Karpas-422 (cell line): ENCODE measurements around the gene B4GALT4. TPM values are rescaled to one million over a fixed set of nuclear protein-coding genes. Genes with fewer than 3 reads are reported as not detected.

Experiments
- DNase-seq: peaks from one replicate; pipeline ENCODE4 v3.0.0-alpha.2; 2015
- H2AFZ ChIP-seq: fragments of 200-600 bp; sonication (generic); 2 replicates; pipeline ENCODE4 v1.6.1; 2014; ENCODE audit warnings: antibody characterized with exemption, low read length, mixed read lengths
- H3K27ac ChIP-seq: fragments of 200-600 bp; sonication (generic); 2 replicates; pipeline ENCODE4 v1.5.1; 2014; ENCODE audit warnings: mild to moderate bottlenecking, low read length, moderate library complexity
- H3K27me3 ChIP-seq: fragments of 200-600 bp; sonication (generic); 2 replicates; pipeline ENCODE4 v1.6.1; 2014; ENCODE audit warnings: low read length, mixed read lengths
- H3K36me3 ChIP-seq: fragments of 200-600 bp; sonication (generic); 2 replicates; pipeline ENCODE4 v1.6.1; 2014; ENCODE audit warnings: low read length, mixed read lengths; ENCODE audit not compliant: insufficient read depth
- H3K4me1 ChIP-seq: fragments of 200-600 bp; sonication (generic); 2 replicates; pipeline ENCODE4 v1.6.1; 2014; ENCODE audit warnings: mild to moderate bottlenecking, low read length, mixed read lengths
- H3K4me2 ChIP-seq: fragments of 200-600 bp; sonication (generic); 2 replicates; pipeline ENCODE4 v1.6.1; 2014; ENCODE audit warnings: low read length, low read depth, mild to moderate bottlenecking; ENCODE audit not compliant: poor library complexity, severe bottlenecking
- H3K4me3 ChIP-seq: fragments of 200-600 bp; sonication (generic); 2 replicates; pipeline ENCODE4 v1.5.1; 2014; ENCODE audit warnings: mild to moderate bottlenecking, antibody characterized with exemption, low read length, mixed read lengths
- H3K79me2 ChIP-seq: fragments of 200-600 bp; sonication (generic); 2 replicates; pipeline ENCODE4 v1.6.1; 2014; ENCODE audit warnings: mild to moderate bottlenecking, low read length, mixed read lengths
- H3K9ac ChIP-seq: fragments of 200-600 bp; sonication (generic); 2 replicates; pipeline ENCODE4 v1.6.0; 2014; ENCODE audit warnings: low read length
- H3K9me2 ChIP-seq: fragments of 200-600 bp; sonication (generic), shearing (Covaris generic); replicated peaks from 2 replicates; pipeline ENCODE4 v1.6.0; 2014; ENCODE audit warnings: mild to moderate bottlenecking, low read length, moderate library complexity; ENCODE audit not compliant: insufficient read depth
- H3K9me3 ChIP-seq: fragments of 300-700, 200-600 bp; sonication (generic); 2 replicates; pipeline ENCODE4 v1.6.1; 2014; ENCODE audit warnings: low read length, mixed read lengths
- H4K20me1 ChIP-seq: fragments of 200-600 bp; sonication (generic); 2 replicates; pipeline ENCODE4 v1.6.1; 2014; ENCODE audit warnings: mild to moderate bottlenecking, antibody characterized with exemption, low read length, low read depth; ENCODE audit not compliant: insufficient read depth
- total RNA-seq: library from RNA; depleted of rRNA; stranded (reverse); fragments of >200 nt; shearing (Covaris generic); gene quantifications from 2 replicates; pipeline ENCODE4 v1.2.3, GENCODE V29; 2014; ENCODE audit warnings: low replicate concordance

Gene B4GALT4
- total RNA-seq, 1 experiment from 2014 or later: 9.8 TPM

DNA sequence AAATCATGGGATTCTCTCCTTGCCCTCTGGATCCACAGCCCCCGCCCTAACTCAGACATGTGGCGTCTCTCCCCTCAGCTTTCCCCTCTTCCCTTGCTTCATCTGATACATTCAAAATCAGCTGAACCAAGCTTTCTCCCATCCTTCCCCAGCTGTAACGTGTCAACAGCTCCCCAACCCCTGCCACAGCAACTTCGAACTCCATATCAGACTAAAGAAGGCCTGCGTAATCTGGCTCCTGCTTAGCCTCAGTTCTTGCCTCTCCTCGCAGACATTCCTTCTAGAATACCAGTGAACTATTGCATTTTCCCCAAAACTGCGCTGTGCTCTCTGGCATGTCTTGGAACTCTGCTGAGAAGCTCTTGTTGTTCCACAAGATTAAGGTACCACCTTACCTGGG is 18.3 kb downstream of the B4GALT4 start:
- no peak overlapping the region for H3K9ac ChIP-seq
- H3K9me2 ChIP-seq: no peaks in the 10 kb centered on the region
- no peak overlapping the region for H3K4me3 ChIP-seq
- peaks cover 3% of the 10 kb centered on the region; the same call in 1 of the 2 replicates for H3K4me1 ChIP-seq
- no peaks in the 10 kb centered on the region for H3K9me3 ChIP-seq
- H4K20me1 ChIP-seq: no peaks in the 10 kb centered on the region
- no peaks in the 10 kb centered on the region; the same call in 1 of the 2 replicates for H3K36me3 ChIP-seq
- no peaks in the 10 kb centered on the region for H3K79me2 ChIP-seq
- no peak overlapping the region for H2AFZ ChIP-seq
- H3K4me2 ChIP-seq: no peak overlapping the region
- H3K27ac ChIP-seq: no peak overlapping the region
- H3K27me3 ChIP-seq: no peaks in the 10 kb centered on the region
- DNase-seq: no peak

DNA sequence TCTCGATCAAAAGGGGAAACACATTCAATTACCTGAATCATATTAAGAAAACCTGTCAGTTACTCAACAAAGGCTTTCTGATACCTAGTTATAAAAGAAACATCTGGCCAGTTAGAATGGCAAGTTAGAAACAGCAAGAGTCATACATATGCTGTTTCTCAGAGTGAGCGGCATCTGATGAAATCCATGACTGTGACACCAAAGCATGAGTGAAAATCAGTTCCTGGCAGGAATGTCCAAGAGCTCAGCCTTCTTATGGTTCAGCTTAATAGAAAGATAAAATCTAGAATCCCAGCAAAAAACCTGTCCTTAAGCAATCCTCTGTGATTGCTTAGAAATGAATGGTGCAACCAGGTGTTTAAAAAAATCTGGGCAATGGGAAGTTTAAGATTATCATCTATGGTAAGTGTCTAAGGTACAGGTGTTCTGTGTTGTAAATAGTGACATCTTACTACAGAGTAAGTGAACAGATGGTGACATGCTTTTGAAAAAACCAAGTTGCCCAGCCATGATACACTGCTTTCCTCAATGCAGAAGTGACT is 18.8 kb downstream of the B4GALT4 start:
- Histone ChIP-seq H3K9me3 (no peaks in the 10 kb centered on the region), H2AFZ (no peak overlapping the region), H4K20me1 (no peaks in the 10 kb centered on the region), H3K79me2 (no peaks in the 10 kb centered on the region), H3K36me3 (no peaks in the 10 kb centered on the region; the same call in 1 of the 2 replicates), H3K27me3 (no peaks in the 10 kb centered on the region), H3K4me1 (peaks cover 3% of the 10 kb centered on the region; the same call in 1 of the 2 replicates), H3K27ac (no peak overlapping the region), H3K9ac (no peak overlapping the region), H3K4me3 (no peak overlapping the region), H3K4me2 (no peak overlapping the region), H3K9me2 (no peaks in the 10 kb centered on the region)
- DNase-seq: no peak

DNA sequence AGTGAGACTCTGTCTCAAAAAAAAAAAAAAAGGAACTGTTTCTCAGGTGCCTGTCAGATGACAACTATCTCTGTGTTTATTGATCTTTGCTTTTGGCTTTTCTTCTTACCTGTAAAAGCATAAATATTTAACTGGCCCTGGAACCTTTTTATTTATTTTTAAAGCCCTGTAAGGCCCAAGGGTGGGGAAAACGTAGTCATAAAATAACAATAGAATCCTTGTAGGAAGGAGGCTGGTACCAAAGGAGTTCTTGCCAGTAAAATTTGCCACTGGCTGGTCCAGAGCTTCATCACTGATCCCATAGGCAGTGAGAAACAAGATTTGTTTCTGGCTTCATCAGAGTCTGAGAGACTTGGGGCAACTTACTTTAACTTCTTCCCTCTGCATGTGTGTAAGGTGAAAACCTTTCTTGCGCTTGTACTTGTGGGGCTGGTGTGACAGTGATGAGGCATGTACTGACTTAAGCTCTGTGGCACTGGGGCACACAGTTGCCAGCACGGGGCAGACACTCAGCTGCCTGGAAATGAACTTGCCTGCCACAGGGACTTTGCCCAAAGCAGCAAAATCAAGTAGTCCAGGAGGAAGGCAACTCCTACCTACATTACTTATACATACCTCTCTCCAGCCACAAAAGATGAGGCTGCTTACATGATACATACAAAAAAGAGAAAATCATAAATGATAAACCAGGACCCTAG is 19.6 kb downstream of the B4GALT4 start:
- Histone ChIP-seq H2AFZ (no peak overlapping the region), H3K4me2 (no peak overlapping the region), H3K36me3 (no peaks in the 10 kb centered on the region; the same call in 1 of the 2 replicates), H3K9ac (no peak overlapping the region), H4K20me1 (no peaks in the 10 kb centered on the region), H3K27ac (no peak overlapping the region), H3K4me3 (no peak overlapping the region), H3K9me2 (no peaks in the 10 kb centered on the region), H3K27me3 (no peaks in the 10 kb centered on the region), H3K9me3 (no peaks in the 10 kb centered on the region), H3K79me2 (no peaks in the 10 kb centered on the region), H3K4me1 (peaks cover 3% of the 10 kb centered on the region; the same call in 1 of the 2 replicates)
- no peak for DNase-seq

DNA sequence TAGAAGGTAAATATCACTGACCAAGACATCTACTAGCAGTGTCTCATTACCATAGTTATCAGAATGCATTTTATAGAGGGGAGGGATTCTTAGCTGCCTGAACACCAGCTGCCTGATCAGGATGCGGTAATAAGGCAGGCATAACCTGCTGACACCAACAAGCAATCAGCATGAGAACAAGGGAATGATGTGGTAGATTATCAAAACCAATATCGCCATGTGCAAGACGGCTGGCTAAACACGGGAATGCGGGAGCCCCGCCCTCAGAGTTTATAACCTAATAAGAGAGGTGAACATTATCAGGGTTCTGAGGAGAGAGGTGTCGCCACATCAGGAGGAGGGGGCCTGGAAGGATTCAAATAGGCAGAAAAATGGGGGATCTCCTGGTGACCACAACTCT is 20.5 kb downstream of the B4GALT4 start:
- no peaks in the 10 kb centered on the region for H4K20me1 ChIP-seq
- no peaks in the 10 kb centered on the region for H3K79me2 ChIP-seq
- no peaks in the 10 kb centered on the region for H3K9me3 ChIP-seq
- H3K9ac ChIP-seq: no peak overlapping the region
- no peak overlapping the region for H3K27ac ChIP-seq
- no peaks in the 10 kb centered on the region for H3K9me2 ChIP-seq
- DNase-seq: no peak
- H3K36me3 ChIP-seq: peaks cover 8% of the 10 kb centered on the region; the same call in 1 of the 2 replicates
- no peak overlapping the region for H3K4me3 ChIP-seq
- H3K4me1 ChIP-seq: peaks cover 3% of the 10 kb centered on the region; the same call in 1 of the 2 replicates
- no peaks in the 10 kb centered on the region for H3K27me3 ChIP-seq
- H2AFZ ChIP-seq: no peak overlapping the region
- H3K4me2 ChIP-seq: no peak overlapping the region

DNA sequence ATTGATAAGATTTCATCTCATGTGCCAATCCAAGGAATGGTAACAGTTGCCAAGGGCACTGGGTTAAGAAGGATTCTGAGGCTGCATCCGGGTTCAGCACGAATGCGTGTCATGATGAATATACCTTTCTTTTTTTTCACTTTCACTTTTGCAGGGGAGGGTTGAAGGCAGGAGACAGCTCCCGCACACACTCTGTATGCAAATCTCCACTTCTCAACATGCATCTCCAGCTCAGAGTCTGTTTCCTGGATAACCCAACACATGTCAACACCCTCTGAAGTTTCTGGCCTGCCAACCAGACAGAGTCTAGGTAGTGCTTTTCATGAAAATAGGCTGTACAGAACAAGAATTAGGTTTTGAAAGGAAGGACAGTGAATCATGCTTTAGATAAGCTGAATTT is 21.6 kb downstream of the B4GALT4 start:
- no peaks in the 10 kb centered on the region for H3K27me3 ChIP-seq
- H3K9ac ChIP-seq: no peak overlapping the region
- no peak overlapping the region for H3K27ac ChIP-seq
- H2AFZ ChIP-seq: no peak overlapping the region
- no peak overlapping the region for H3K4me2 ChIP-seq
- peaks cover 3% of the 10 kb centered on the region; the same call in 1 of the 2 replicates for H3K4me1 ChIP-seq
- no peaks in the 10 kb centered on the region for H3K9me2 ChIP-seq
- no peak overlapping the region for H3K4me3 ChIP-seq
- DNase-seq: no peak
- peaks cover 13% of the 10 kb centered on the region; the same call in 1 of the 2 replicates for H3K36me3 ChIP-seq
- H3K9me3 ChIP-seq: no peaks in the 10 kb centered on the region
- no peaks in the 10 kb centered on the region for H3K79me2 ChIP-seq
- no peaks in the 10 kb centered on the region for H4K20me1 ChIP-seq

DNA sequence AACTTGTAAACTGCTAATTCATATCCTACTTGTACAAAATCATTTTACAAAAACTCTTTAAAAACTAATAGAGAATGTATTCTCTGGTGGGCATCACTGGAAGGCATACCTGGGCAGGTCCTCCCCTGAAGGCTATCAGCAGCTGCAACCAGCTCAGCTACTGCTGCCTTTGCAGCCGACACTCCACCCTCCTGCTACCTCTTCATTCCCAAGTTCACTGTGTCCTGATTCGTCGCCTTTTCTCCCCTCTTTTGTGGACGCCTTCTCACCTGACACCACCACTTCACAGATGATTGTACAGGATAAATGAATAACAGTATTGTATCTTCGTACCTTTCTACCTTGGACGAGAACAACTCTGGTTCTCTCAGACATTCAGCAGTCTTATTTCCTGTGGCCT is 28.9 kb downstream of the B4GALT4 start:
- Histone ChIP-seq H3K9me3 (no peaks in the 10 kb centered on the region), H3K79me2 (no peaks in the 10 kb centered on the region), H3K4me2 (no peak overlapping the region), H3K4me3 (no peak overlapping the region), H4K20me1 (no peaks in the 10 kb centered on the region), H3K9ac (no peak overlapping the region), H2AFZ (no peak overlapping the region), H3K27ac (no peak overlapping the region), H3K27me3 (no peaks in the 10 kb centered on the region), H3K9me2 (no peaks in the 10 kb centered on the region), H3K36me3 (peaks cover 30% of the 10 kb centered on the region), H3K4me1 (no peaks in the 10 kb centered on the region)
- no peak for DNase-seq

DNA sequence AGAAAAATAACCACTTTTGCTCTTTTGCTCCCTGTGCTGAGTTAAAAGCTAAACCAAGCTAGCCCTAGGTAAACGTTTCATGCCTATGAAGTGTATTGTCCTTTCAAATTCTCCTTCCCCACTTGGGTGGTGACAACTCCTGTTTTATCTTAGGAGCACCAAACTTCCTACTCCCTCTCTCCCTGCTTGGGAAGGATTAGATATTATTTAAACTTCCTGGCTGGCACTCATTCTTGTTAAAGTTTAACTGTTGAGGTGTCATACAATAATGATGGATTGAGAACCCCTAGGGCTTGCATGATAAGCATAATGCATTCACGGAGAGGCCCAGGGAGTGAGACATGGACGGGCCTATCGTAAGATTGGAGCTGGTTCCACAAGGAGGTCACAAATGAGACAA is 29.5 kb downstream of the B4GALT4 start:
- H3K36me3 ChIP-seq: peaks cover 30% of the 10 kb centered on the region
- H3K79me2 ChIP-seq: no peaks in the 10 kb centered on the region
- no peaks in the 10 kb centered on the region for H3K4me1 ChIP-seq
- no peak overlapping the region for H3K9ac ChIP-seq
- H3K9me3 ChIP-seq: no peaks in the 10 kb centered on the region
- H4K20me1 ChIP-seq: no peaks in the 10 kb centered on the region
- no peak overlapping the region for H3K4me3 ChIP-seq
- H3K9me2 ChIP-seq: no peaks in the 10 kb centered on the region
- H2AFZ ChIP-seq: no peak overlapping the region
- H3K27me3 ChIP-seq: no peaks in the 10 kb centered on the region
- H3K4me2 ChIP-seq: no peak overlapping the region
- no peak overlapping the region for H3K27ac ChIP-seq
- no peak for DNase-seq

DNA sequence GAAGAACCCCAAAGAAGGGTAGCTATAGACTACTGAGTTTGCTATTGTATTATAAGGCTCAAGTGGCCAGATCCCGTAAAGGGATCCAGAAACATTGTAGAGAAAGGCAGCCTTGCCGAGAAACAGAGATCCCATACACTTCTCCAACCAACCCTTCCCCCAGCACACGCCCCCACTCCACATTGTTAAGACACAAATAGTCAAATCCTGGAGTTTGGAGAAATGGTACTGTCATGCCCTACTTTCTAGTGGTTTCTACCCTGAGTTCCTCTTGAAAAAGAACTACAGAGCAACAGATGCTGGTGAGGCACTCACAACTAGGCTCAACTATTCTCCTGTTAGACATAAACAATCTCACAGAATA is 33.2 kb downstream of the B4GALT4 start:
- Histone ChIP-seq H3K4me2 (no peak overlapping the region), H3K9me2 (no peaks in the 10 kb centered on the region), H4K20me1 (no peaks in the 10 kb centered on the region), H3K4me1 (no peaks in the 10 kb centered on the region), H2AFZ (no peak overlapping the region), H3K27ac (no peak overlapping the region), H3K4me3 (no peak overlapping the region), H3K27me3 (no peaks in the 10 kb centered on the region), H3K36me3 (peaks cover 6% of the 10 kb centered on the region; the same call in 1 of the 2 replicates), H3K79me2 (no peaks in the 10 kb centered on the region), H3K9me3 (no peaks in the 10 kb centered on the region), H3K9ac (no peak overlapping the region)
- no peak for DNase-seq
